Measurements from ENCODE around the gene C19orf47.

The C19orf47 gene

GRCh38 chr19:40360708-40361241 lies 12.6 kb upstream of the C19orf47 start:
- H3K27me3 ChIP-seq (ENCODE audit: insufficient read depth, low read length, poor library complexity, severe bottlenecking) = no peaks in the 10 kb centered on the region
- TF ChIP-seq CTCF (conservative IDR thresholded peaks at IDR 0.05; ENCODE audit: low read length) = no peak
- TF ChIP-seq EZH2phosphoT487 (IDR thresholded peaks at IDR 0.05; ENCODE audit: borderline replicate concordance) = no peak
- H3K4me2 ChIP-seq (ENCODE audit: low read depth, low read length, poor library complexity, severe bottlenecking) = no peak overlapping the region

GRCh38 chr19:40360020-40360707 lies 12.0 kb upstream of the C19orf47 start:
- Histone ChIP-seq H3K9ac (ENCODE audit: low read depth, low read length, poor library complexity, severe bottlenecking) (no peak overlapping the region), H2AFZ (ENCODE audit: low read length) (no peak overlapping the region), H3K9me3 (ENCODE audit: insufficient read depth, low read depth, low read length) (no peaks in the 10 kb centered on the region), H3K9me2 (replicated peaks; ENCODE audit: low read depth, low read length) (no peaks in the 10 kb centered on the region), H3K4me3 (ENCODE audit: low read length, poor library complexity, severe bottlenecking) (no peak overlapping the region), H3K4me2 (ENCODE audit: low read depth, low read length, poor library complexity, severe bottlenecking) (no peak overlapping the region), H3K4me1 (ENCODE audit: insufficient read depth, low read length, poor library complexity, severe bottlenecking) (peaks cover 23% of the 10 kb centered on the region), H3K79me2 (ENCODE audit: insufficient read depth, low read length) (no peaks in the 10 kb centered on the region), H3K36me3 (ENCODE audit: insufficient read depth, low read length) (no peaks in the 10 kb centered on the region), H3F3A (ENCODE audit: low read depth) (0 out of 2 replicates have a peak, but pooled peaks cover 7% of the 10 kb centered on the region), H4K20me1 (ENCODE audit: insufficient read depth, low read length, poor library complexity, severe bottlenecking) (no peaks in the 10 kb centered on the region), H3K27me3 (ENCODE audit: insufficient read depth, low read length, poor library complexity, severe bottlenecking) (no peaks in the 10 kb centered on the region)
- TF ChIP-seq CTCF (conservative IDR thresholded peaks at IDR 0.05; ENCODE audit: low read length) (no peak), EZH2phosphoT487 (IDR thresholded peaks at IDR 0.05; ENCODE audit: borderline replicate concordance) (no peak)

More at GRCh38 chr19:40360708-40361241, 12.6 kb upstream of the C19orf47 start:
- no peak overlapping the region for H3K9ac ChIP-seq (ENCODE audit: low read depth, low read length, poor library complexity, severe bottlenecking)
- H3K4me3 ChIP-seq (ENCODE audit: low read length, poor library complexity, severe bottlenecking) = no peak overlapping the region
- H3K9me2 ChIP-seq (replicated peaks; ENCODE audit: low read depth, low read length) = no peaks in the 10 kb centered on the region
- H3K9me3 ChIP-seq (ENCODE audit: insufficient read depth, low read depth, low read length) = no peaks in the 10 kb centered on the region
- H3F3A ChIP-seq (ENCODE audit: low read depth) = 0 out of 2 replicates have a peak, but pooled peaks cover 7% of the 10 kb centered on the region
- H3K4me1 ChIP-seq (ENCODE audit: insufficient read depth, low read length, poor library complexity, severe bottlenecking) = peaks cover 23% of the 10 kb centered on the region
- H3K79me2 ChIP-seq (ENCODE audit: insufficient read depth, low read length) = no peaks in the 10 kb centered on the region
- H4K20me1 ChIP-seq (ENCODE audit: insufficient read depth, low read length, poor library complexity, severe bottlenecking) = no peaks in the 10 kb centered on the region
- H3K36me3 ChIP-seq (ENCODE audit: insufficient read depth, low read length) = no peaks in the 10 kb centered on the region
- H2AFZ ChIP-seq (ENCODE audit: low read length) = no peak overlapping the region

- no peaks in the 10 kb centered on the region for H3K9me3 ChIP-seq (ENCODE audit: insufficient read depth, low read depth, low read length)
- no peaks in the 10 kb centered on the region for H3K79me2 ChIP-seq (ENCODE audit: insufficient read depth, low read length)
- H3K4me3 ChIP-seq (ENCODE audit: low read length, poor library complexity, severe bottlenecking) = no peak overlapping the region
- peaks cover 23% of the 10 kb centered on the region for H3K4me1 ChIP-seq (ENCODE audit: insufficient read depth, low read length, poor library complexity, severe bottlenecking)
- no peak overlapping the region for H3K9ac ChIP-seq (ENCODE audit: low read depth, low read length, poor library complexity, severe bottlenecking)
- H3F3A ChIP-seq (ENCODE audit: low read depth) = 0 out of 2 replicates have a peak, but pooled peaks cover 4% of the 10 kb centered on the region
- no peaks in the 10 kb centered on the region for H4K20me1 ChIP-seq (ENCODE audit: insufficient read depth, low read length, poor library complexity, severe bottlenecking)
- H3K36me3 ChIP-seq (ENCODE audit: insufficient read depth, low read length) = no peaks in the 10 kb centered on the region
- no peaks in the 10 kb centered on the region for H3K9me2 ChIP-seq (replicated peaks; ENCODE audit: low read depth, low read length)
- H2AFZ ChIP-seq (ENCODE audit: low read length) = no peak overlapping the region
- no peaks in the 10 kb centered on the region for H3K27me3 ChIP-seq (ENCODE audit: insufficient read depth, low read length, poor library complexity, severe bottlenecking)
- no peak overlapping the region for H3K4me2 ChIP-seq (ENCODE audit: low read depth, low read length, poor library complexity, severe bottlenecking)
- no peak for TF ChIP-seq CTCF (conservative IDR thresholded peaks at IDR 0.05; ENCODE audit: low read length)
These were observed 10.6 kb upstream of the C19orf47 start for GRCh38 chr19:40358773-40359172.

Data from Loucy (cell line).